Peyer's patch (tissue), 4 donors: ENCODE results near the gene IFNL4. TPM values are rescaled to one million over a fixed set of nuclear protein-coding genes. Genes with fewer than 3 reads are reported as not detected.
A peak's percentile ranks its signal among the peaks of the same experiment; 100 is the strongest.
"Not testable (repeated sequence)": the region's sequence is repeated elsewhere in the genome, so short reads cannot be mapped to it uniquely, and the experiment has no call there.

Experiments used
- DNase-seq, 3 donors: peaks; one replicate each; pipeline ENCODE4 v3.0.0-alpha.2; 2017 to 2019
- H3K27ac ChIP-seq, 4 donors: fragments of 200-600 bp; sonication (generic); one replicate each; pipeline ENCODE4 v1.5.1; 2016 to 2019
- H3K27me3 ChIP-seq, 2 donors: fragments of 200-600 bp; sonication (generic); one replicate each; pipeline ENCODE4 v1.5.1; 2019
- H3K36me3 ChIP-seq, 3 donors: fragments of 200-600 bp; sonication (generic); one replicate each; pipeline ENCODE4 v1.5.1; 2016 to 2019
- H3K4me1 ChIP-seq, 4 donors: fragments of 200-600 bp; sonication (generic); one replicate each; pipeline ENCODE4 v1.5.1; 2016 to 2019
- H3K4me3 ChIP-seq, 4 donors: fragments of 200-600 bp; sonication (generic); 1 replicate in 3 of 4; 2 replicates in 1 of 4; pipeline ENCODE4 v1.5.1; 2016 to 2019; ENCODE audit warnings: mild to moderate bottlenecking in 1 of 4
- H3K9me3 ChIP-seq, 4 donors: fragments of 200-600 bp; sonication (generic); one replicate each; pipeline ENCODE4 v1.5.1; 2016 to 2019; ENCODE audit warnings: mild to moderate bottlenecking in 1 of 4
- POLR2A ChIP-seq, 2 donors: fragments of 450-650 bp; IDR thresholded peaks; one replicate each; pipeline ENCODE4 v1.5.1; 2017; ENCODE audit warnings: antibody characterized with exemption in 2 of 2, mild to moderate bottlenecking in 2 of 2, moderate library complexity in 2 of 2
- total RNA-seq, 4 donors: library from RNA; depleted of rRNA; stranded (reverse); fragments of >200 nt; gene quantifications; one replicate each; pipeline ENCODE4 v1.1.0, GENCODE V29; 2016
- TF ChIP-seq, protein P1 (sequence below), 6 experiments: fragments of 450-650 bp in 4 of 6; fragments of 200-600 bp in 2 of 6; sonication (generic) in 1 of 6; IDR thresholded peaks; one replicate each; pipeline ENCODE4 v1.5.1; 2017 to 2019; ENCODE audit warnings: antibody characterized with exemption in 6 of 6, mild to moderate bottlenecking in 3 of 6, moderate library complexity in 1 of 6

IFNL4 gene
- total RNA-seq, 4 donors from 2014 or later: not detected

DNA sequence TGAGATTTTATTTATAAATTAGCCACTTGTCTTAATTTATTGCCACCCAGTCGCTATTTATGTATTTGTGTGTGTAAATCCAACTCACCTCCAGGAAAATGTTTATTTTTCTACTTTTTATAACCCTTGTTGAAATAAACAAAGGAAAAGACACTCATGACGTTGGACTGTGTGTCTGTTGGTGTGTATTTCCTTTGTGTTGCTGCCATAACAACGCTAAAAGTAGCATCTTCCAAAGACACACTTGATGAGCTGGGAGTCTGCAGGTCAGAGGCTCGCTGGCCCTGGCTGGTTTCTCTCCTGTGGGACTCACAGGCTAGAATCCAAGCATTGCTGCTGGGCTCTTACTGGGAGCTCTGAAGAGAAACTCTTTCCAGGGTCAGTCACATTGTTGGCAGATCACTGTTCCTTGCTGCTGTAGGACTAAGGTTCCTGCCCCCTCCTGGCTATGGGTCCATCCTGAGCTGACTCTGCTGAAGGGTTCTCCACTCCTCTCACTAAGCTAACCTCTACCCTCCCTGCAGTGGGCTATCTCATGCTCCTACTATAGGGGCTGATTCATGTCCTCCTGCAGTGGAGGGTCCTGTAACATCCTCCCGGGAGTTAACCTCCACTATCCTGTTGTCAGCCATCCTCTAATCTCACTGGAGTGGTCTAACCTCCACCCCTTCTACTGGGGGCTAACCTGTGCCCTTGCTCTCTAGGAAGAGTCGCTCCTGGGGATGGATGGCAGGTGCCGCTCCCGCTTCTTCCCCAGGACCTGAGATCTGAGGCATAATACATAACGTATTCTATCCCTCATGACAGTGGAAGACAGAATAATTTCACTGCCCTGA lies 21.6 kb upstream of the IFNL4 start:
- peak in 1 of 3 donors; percentile 30 for DNase-seq
- no peaks in the 10 kb centered on the region for H3K4me1 ChIP-seq
- H3K9me3 ChIP-seq: no peaks in the 10 kb centered on the region
- peaks cover 0 to 1% of the 10 kb centered on the region in 2 donors for H3K27me3 ChIP-seq
- H3K4me3 ChIP-seq: no peak overlapping the region
- TF ChIP-seq, protein P1, sequence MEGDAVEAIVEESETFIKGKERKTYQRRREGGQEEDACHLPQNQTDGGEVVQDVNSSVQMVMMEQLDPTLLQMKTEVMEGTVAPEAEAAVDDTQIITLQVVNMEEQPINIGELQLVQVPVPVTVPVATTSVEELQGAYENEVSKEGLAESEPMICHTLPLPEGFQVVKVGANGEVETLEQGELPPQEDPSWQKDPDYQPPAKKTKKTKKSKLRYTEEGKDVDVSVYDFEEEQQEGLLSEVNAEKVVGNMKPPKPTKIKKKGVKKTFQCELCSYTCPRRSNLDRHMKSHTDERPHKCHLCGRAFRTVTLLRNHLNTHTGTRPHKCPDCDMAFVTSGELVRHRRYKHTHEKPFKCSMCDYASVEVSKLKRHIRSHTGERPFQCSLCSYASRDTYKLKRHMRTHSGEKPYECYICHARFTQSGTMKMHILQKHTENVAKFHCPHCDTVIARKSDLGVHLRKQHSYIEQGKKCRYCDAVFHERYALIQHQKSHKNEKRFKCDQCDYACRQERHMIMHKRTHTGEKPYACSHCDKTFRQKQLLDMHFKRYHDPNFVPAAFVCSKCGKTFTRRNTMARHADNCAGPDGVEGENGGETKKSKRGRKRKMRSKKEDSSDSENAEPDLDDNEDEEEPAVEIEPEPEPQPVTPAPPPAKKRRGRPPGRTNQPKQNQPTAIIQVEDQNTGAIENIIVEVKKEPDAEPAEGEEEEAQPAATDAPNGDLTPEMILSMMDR (IDR thresholded peaks at IDR 0.05): no peak
- no peaks in the 10 kb centered on the region for H3K36me3 ChIP-seq
- no peak overlapping the region for H3K27ac ChIP-seq

DNA sequence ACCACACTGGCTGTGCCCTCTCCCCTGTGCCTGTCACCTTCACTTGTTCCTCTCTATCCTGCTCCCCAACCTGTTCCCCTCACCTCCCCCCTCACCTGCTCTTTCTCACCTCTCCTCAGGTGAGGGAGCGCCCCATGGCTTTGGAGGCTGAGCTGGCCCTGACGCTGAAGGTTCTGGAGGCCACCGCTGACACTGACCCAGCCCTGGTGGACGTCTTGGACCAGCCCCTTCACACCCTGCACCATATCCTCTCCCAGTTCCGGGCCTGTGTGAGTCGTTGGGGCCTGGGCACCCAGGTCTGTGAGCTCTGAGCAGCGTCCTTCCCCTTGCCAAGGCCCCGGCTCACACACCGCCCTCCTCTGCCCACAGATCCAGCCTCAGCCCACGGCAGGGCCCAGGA lies 20.7 kb upstream of the IFNL4 start:
- not testable (repeated sequence) for H3K4me1 ChIP-seq, H3K27ac ChIP-seq, H3K27me3 ChIP-seq, H3K36me3 ChIP-seq, H3K9me3 ChIP-seq, DNase-seq, H3K4me3 ChIP-seq

DNA sequence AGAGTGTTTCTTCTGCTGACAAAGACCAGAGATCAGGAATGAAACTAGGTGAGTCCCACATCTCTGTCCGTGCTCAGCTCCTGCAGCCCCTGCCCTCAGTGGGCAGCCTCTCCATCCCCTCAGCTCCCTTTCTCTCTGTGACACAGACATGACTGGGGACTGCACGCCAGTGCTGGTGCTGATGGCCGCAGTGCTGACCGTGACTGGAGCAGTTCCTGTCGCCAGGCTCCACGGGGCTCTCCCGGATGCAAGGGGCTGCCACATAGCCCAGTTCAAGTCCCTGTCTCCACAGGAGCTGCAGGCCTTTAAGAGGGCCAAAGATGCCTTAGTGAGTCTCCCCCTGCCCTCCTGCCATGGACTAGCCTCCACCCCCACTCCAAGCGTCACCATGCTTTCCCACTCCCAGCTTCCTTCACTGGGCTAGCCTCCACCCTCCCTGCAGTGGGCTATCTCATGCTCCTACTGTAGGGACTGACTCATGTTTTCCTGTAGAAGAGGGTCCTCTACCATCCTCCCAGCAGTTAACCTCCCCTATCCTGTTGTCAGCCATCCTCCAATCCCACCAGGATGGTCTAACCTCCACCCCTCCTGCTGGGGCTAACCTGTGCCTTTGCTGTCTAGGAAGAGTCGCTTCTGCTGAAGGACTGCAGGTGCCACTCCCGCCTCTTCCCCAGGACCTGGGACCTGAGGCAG lies 20.0 kb upstream of the IFNL4 start:
- H3K36me3 ChIP-seq, H3K27ac ChIP-seq, H3K27me3 ChIP-seq, H3K9me3 ChIP-seq, H3K4me3 ChIP-seq, H3K4me1 ChIP-seq: not testable (repeated sequence)
- peak in 1 of 3 donors; percentile 10 for DNase-seq

DNA sequence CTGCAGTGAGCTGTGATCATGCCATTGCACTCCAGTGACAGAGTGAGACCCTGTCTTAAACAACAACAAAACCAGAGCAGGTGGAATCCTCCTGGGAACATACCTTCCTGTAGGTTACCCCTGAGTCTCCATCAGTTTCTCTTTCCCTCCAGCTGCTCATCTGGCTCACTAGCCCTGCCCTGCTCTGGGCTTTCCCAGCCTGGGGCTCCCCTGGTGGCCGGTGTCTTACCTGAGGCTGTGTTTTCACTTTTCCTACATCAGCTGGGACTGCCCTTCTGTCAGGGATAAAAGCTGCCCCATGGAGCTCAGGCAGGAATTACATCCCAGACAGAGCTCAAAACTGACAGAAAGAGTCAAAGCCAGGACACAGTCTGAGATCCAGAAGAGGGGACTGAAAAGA lies 19.4 kb upstream of the IFNL4 start, which contains the start of gene IFNL2:
Gene IFNL2, plus strand, starts transcription at position 312 of the 400 bp plus-strand sequence. CDS start 173 bp downstream, outside the sequence.
- H3K36me3 ChIP-seq, H3K4me3 ChIP-seq, H3K9me3 ChIP-seq, H3K4me1 ChIP-seq, DNase-seq, H3K27me3 ChIP-seq, H3K27ac ChIP-seq: not testable (repeated sequence)

DNA sequence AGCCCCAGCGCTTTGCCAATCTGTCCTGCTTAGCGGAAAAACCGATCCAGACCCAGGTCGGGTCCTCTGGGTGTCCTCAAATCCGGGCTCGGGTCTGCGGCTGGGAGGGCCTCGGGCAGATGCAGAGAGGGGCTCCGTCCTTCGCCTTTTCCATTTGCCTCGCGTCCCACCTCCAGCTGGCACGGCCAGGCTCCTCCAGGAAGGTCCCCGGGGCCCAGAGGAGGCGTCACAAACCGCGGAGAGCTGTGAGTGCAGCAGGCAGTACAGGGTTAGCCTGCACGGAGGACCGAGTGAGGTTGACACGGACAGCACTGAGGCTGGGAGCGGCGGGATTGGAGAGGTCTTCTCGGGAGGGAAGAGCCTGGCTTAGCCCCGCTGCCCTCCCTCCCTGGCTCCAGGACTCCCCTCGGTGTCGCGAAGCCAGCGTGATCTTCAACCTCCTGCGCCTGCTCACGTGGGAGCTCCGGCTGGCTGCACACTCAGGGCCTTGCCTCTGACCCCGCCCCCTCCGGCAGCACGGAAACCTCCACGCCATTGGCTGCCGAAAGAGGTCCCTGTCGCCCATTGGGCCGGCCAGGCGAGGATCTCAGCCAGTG lies 16.8 kb upstream of the IFNL4 start:
- Histone ChIP-seq H3K4me3 (no peak overlapping the region), H3K27me3 (peaks cover 0 to 6% of the 10 kb centered on the region in 2 donors), H3K36me3 (no peaks in the 10 kb centered on the region), H3K27ac (no peak overlapping the region), H3K9me3 (no peaks in the 10 kb centered on the region), H3K4me1 (peaks cover 0 to 5% (median 0%) of the 10 kb centered on the region in 4 donors)
- TF ChIP-seq, protein P1 (IDR thresholded peaks at IDR 0.05): no peak
- TF ChIP-seq POLR2A (IDR thresholded peaks at IDR 0.05): no peak
- DNase-seq: peak in 2 of 3 donors; percentile 1 to 38

DNA sequence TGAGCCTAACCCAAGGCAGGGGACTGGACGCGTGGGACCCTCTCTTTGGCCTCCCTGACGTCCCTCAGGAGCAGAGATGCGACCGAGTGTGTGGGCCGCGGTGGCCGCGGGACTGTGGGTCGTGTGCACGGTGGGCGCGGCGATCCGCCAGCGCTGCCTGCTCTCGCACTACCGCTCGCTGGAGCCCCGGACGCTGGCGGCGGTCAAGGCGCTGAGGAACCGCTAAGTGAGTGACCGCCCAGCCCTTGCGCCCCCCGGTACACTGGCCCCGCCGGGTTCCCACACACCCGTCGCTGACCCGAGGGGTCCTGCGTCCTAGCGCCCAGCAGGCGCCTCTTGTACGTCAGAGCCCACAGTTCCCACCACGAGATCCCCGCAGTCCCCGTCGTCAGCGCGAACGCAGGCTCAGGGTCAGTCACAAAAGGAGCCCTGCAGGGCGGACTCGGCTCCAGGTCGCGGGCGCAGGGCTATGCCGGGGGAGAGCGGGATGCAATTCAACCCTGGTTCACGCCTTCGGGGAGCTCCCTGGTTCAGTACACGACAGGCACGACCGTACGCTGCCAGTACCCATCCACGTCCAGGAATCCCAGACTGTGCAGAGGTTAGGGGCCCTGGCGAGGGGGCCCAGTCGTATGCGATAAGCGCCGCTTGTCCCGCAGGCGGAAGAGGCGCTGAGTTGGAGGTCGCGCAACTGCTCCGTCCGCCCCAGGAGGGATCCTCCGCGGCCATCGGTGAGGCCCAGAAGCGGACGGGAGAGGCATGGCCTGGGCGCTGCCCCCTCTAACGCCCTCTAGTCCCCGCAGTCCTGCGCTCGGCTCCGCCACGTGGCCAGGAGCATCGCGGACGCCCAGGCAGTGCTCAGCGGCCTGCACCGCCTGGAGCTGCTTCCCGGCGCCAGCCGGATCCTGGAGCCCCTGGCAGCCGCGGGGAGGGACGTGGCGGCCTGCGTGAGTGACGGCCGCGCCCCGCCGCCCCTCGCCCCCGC lies 15.9 kb upstream of the IFNL4 start:
- peaks cover 0 to 6% of the 10 kb centered on the region in 2 donors for H3K27me3 ChIP-seq
- no peak for TF ChIP-seq POLR2A (IDR thresholded peaks at IDR 0.05)
- TF ChIP-seq, protein P1 (IDR thresholded peaks at IDR 0.05): no peak
- no peaks in the 10 kb centered on the region for H3K36me3 ChIP-seq
- H3K27ac ChIP-seq: no peak overlapping the region
- H3K9me3 ChIP-seq: no peaks in the 10 kb centered on the region
- peak in 2 of 3 donors; percentile 13 to 41 for DNase-seq
- H3K4me1 ChIP-seq: peaks cover 0 to 5% (median 0%) of the 10 kb centered on the region in 4 donors
- H3K4me3 ChIP-seq: no peak overlapping the region
